K562 (cell line): Measurements from ENCODE around the gene ALK. TPM values are rescaled to one million over a fixed set of nuclear protein-coding genes. Genes with fewer than 3 reads are reported as not detected.

Experiments used
- ATAC-seq: fragments of 200-7000 bp; cut with Tn5 transposase; 3 replicates; pipeline ENCODE4 v1.9.1; 2020; ENCODE audit warnings: moderate library complexity
- BruUV-seq: library from RNA; stranded (reverse); fragments of 400-500 nt; replicated peaks from 2 replicates; lab custom pipeline; 2021; lab: Mats Ljungman, UMichigan
- CTCF ChIA-PET: fragments of 300-600 bp; formaldehyde crosslinking; extraction: SDS; loops from one replicate; lab custom pipeline; 2021; ENCODE audit warnings: low intra/inter-chr PET ratio; lab: Yijun Ruan, JAX
- POLR2A ChIA-PET: fragments of 300-600, 350-650 bp; sonication (Branson Sonifier 250); formaldehyde crosslinking; extraction: SDS; loops from one replicate; lab custom pipeline; 2021; ENCODE audit warnings: antibody characterized with exemption, inconsistent platforms; lab: Yijun Ruan, JAX
- DNase-seq, 4 experiments: peaks; one replicate each; pipeline versions ENCODE4 v3.0.0 to v3.0.0-alpha.2; 2011 to 2018; ENCODE audit warnings: low spot score in 3 of 4, mixed read lengths in 3 of 4; ENCODE audit errors: extremely low read depth in 1 of 4
- FAIRE-seq: peaks from 2 replicates; lab custom pipeline; 2011; peaks lifted over from hg19 to GRCh38; lab: Jason Lieb, UNC
- H2AFZ ChIP-seq: 2 replicates; pipeline ENCODE4 v1.6.0; 2011; ENCODE audit warnings: low read depth, low read length, control low read depth, inconsistent platforms
- H3K27ac ChIP-seq: fragments of 200-600 bp; 3 replicates; pipeline ENCODE4 v1.8.0; 2011; ENCODE audit warnings: low read depth, mild to moderate bottlenecking, control low read depth, inconsistent platforms, low read length, moderate library complexity, mixed read lengths; ENCODE audit errors: extremely low read depth
- H3K27me3 ChIP-seq, 2 experiments: fragments of 300-600 bp in 1 of 2; 2 replicates in 1 of 2; 3 replicates in 1 of 2; pipeline versions ENCODE4 v1.6.0 to v1.8.0; 2011; ENCODE audit warnings: inconsistent platforms in 2 of 2, low read length in 2 of 2, mild to moderate bottlenecking in 1 of 2, mixed read lengths in 1 of 2, moderate library complexity in 1 of 2; ENCODE audit not compliant: control insufficient read depth in 2 of 2, insufficient read depth in 2 of 2
- H3K36me3 ChIP-seq: fragments of 300-600 bp; 3 replicates; pipeline ENCODE4 v1.8.0; 2011; ENCODE audit warnings: mild to moderate bottlenecking, low read length, inconsistent platforms; ENCODE audit not compliant: control insufficient read depth, insufficient read depth
- H3K4me1 ChIP-seq, 2 experiments: fragments of 200-600 bp in 1 of 2; replicated peaks in 1 of 2; 2 replicates in 1 of 2; 3 replicates in 1 of 2; pipeline versions ENCODE4 v1.5.1 to v1.8.0; 2011; ENCODE audit warnings: inconsistent platforms in 2 of 2, low read length in 2 of 2, mild to moderate bottlenecking in 1 of 2, mixed read lengths in 1 of 2, moderate library complexity in 1 of 2; ENCODE audit not compliant: control insufficient read depth in 2 of 2, insufficient read depth in 2 of 2
- H3K4me2 ChIP-seq: 2 replicates; pipeline ENCODE4 v1.6.1; 2011; ENCODE audit warnings: low read length, control low read depth, inconsistent platforms, mixed read lengths; ENCODE audit not compliant: insufficient read depth
- H3K4me3 ChIP-seq: fragments of 200-600 bp; sonication (generic), shearing (Covaris generic); 2 replicates; pipeline ENCODE4 v1.5.1; 2016; ENCODE audit warnings: control low read depth, inconsistent platforms
- H3K79me2 ChIP-seq: fragments of 200-600 bp; 3 replicates; pipeline ENCODE4 v1.8.0; 2011; ENCODE audit warnings: low read length, inconsistent platforms; ENCODE audit not compliant: control insufficient read depth, insufficient read depth
- H3K9ac ChIP-seq, 2 experiments: 2 replicates each; pipeline versions ENCODE4 v1.6.0 to v1.6.1; 2011; ENCODE audit warnings: low read depth in 2 of 2, low read length in 2 of 2, control low read depth in 1 of 2, inconsistent platforms in 1 of 2, mild to moderate bottlenecking in 1 of 2, mixed read lengths in 1 of 2; ENCODE audit not compliant: insufficient read depth in 1 of 2
- H3K9me1 ChIP-seq: one replicate; pipeline ENCODE4 v1.6.0; 2011; ENCODE audit warnings: inconsistent platforms, mild to moderate bottlenecking, low read length, moderate library complexity; ENCODE audit not compliant: control insufficient read depth, insufficient read depth
- H3K9me3 ChIP-seq: replicated peaks from 2 replicates; pipeline ENCODE4 v1.5.1; 2011; ENCODE audit warnings: low read depth, low read length, inconsistent platforms; ENCODE audit not compliant: control insufficient read depth, insufficient read depth
- H4K20me1 ChIP-seq: replicated peaks from 2 replicates; pipeline ENCODE4 v1.6.1; 2011; ENCODE audit warnings: low read length, inconsistent platforms, mixed read lengths; ENCODE audit not compliant: control insufficient read depth, insufficient read depth
- BCOR ChIP-seq: fragments of 450-650 bp; IDR thresholded peaks from 2 replicates; pipeline ENCODE4 v1.6.1; 2016
- CC2D1A ChIP-seq: fragments of 450-650 bp; IDR thresholded peaks from 2 replicates; pipeline ENCODE4 v1.6.1; 2017; ENCODE audit warnings: mild to moderate bottlenecking
- CTCFL ChIP-seq: IDR thresholded peaks from 2 replicates; pipeline ENCODE4 v1.6.1; 2011; ENCODE audit warnings: borderline replicate concordance, low read depth, mild to moderate bottlenecking, moderate library complexity, low read length; ENCODE audit not compliant: insufficient read depth, poor library complexity, severe bottlenecking
- ETV1 ChIP-seq: fragments of 450-650 bp; conservative IDR thresholded peaks from 2 replicates; pipeline ENCODE4 v1.6.1; 2016; ENCODE audit warnings: missing genetic modification characterization, control low read depth, low read depth, missing compliant biosample characterization
- GATA2 ChIP-seq: sonication (generic); formaldehyde crosslinking; IDR thresholded peaks from 2 replicates; pipeline ENCODE4 v1.4.0; 2020; ENCODE audit warnings: mild to moderate bottlenecking, missing genetic modification reagents
- GATAD2B ChIP-seq: fragments of 450-650 bp; IDR thresholded peaks from 2 replicates; pipeline ENCODE4 v1.6.1; 2017; ENCODE audit warnings: mild to moderate bottlenecking, borderline replicate concordance
- KLF1 ChIP-seq: fragments of 450-650 bp; IDR thresholded peaks from 2 replicates; pipeline ENCODE4 v1.6.1; 2016; ENCODE audit warnings: missing genetic modification characterization, missing compliant biosample characterization
- MTA2 ChIP-seq: fragments of 450-650 bp; IDR thresholded peaks from 2 replicates; pipeline ENCODE4 v1.6.1; 2016; ENCODE audit warnings: low read depth
- NCOA1 ChIP-seq: fragments of 450-650 bp; IDR thresholded peaks from 2 replicates; pipeline ENCODE4 v1.6.1; 2016; ENCODE audit warnings: low read depth
- POLR2AphosphoS5 ChIP-seq: IDR thresholded peaks from 2 replicates; pipeline ENCODE4 v1.6.1; 2011; ENCODE audit warnings: mild to moderate bottlenecking, low read depth, low read length, moderate library complexity; ENCODE audit not compliant: control insufficient read depth, insufficient read depth
- POU5F1 ChIP-seq: fragments of 150-350 bp; IDR thresholded peaks from 2 replicates; pipeline ENCODE4 v1.6.1; 2014; ENCODE audit warnings: borderline replicate concordance, low read length, low read depth, mild to moderate bottlenecking; ENCODE audit not compliant: partially characterized antibody
- SMARCC2 ChIP-seq: fragments of 450-650 bp; IDR thresholded peaks from 2 replicates; pipeline ENCODE4 v1.6.1; 2017; ENCODE audit warnings: antibody characterized with exemption, moderate library complexity, mild to moderate bottlenecking, low read depth
- SREBF1 ChIP-seq: fragments of 150-350 bp; IDR thresholded peaks from 2 replicates; pipeline ENCODE4 v1.6.1; 2014; ENCODE audit warnings: antibody characterized with exemption, low read depth, low read length, borderline replicate concordance
- SRF ChIP-seq, 2 experiments: fragments of 250-450, 450-650 bp in 1 of 2; sonication (Bioruptor Pico) in 1 of 2; sonication (generic) in 1 of 2; formaldehyde crosslinking; IDR thresholded peaks; 2 replicates each; pipeline versions ENCODE4 v1.5.0 to v1.5.1; 2020 to 2022; ENCODE audit warnings: mild to moderate bottlenecking in 1 of 2, missing genetic modification reagents in 1 of 2
- TBL1XR1 ChIP-seq, 2 experiments: IDR thresholded peaks; 2 replicates each; pipeline ENCODE4 v1.6.1; 2012; ENCODE audit warnings: improper control_type of control experiment in 2 of 2, low read length in 2 of 2, mild to moderate bottlenecking in 1 of 2
- TOE1 ChIP-seq, 2 experiments: fragments of 450-650 bp in 1 of 2; sonication (generic) in 1 of 2; formaldehyde crosslinking in 1 of 2; IDR thresholded peaks; 2 replicates each; pipeline versions ENCODE4 v1.7.1 to v1.8.0; 2016 to 2022; ENCODE audit warnings: borderline replicate concordance in 2 of 2, mild to moderate bottlenecking in 2 of 2, antibody characterized with exemption in 1 of 2, inconsistent platforms in 1 of 2, low read depth in 1 of 2, missing genetic modification reagents in 1 of 2, moderate library complexity in 1 of 2
- ZBED1 ChIP-seq: IDR thresholded peaks from 2 replicates; pipeline ENCODE4 v1.6.1; 2014
- ZNF184 ChIP-seq: sonication (generic); formaldehyde crosslinking; IDR thresholded peaks from 2 replicates; pipeline ENCODE4 v1.5.0; 2020; ENCODE audit warnings: missing genetic modification reagents
- ZNF780A ChIP-seq: fragments of 250-450 bp; sonication (Bioruptor Pico); IDR thresholded peaks from 2 replicates; pipeline ENCODE4 v1.5.0; 2021; ENCODE audit warnings: mild to moderate bottlenecking
- WGBS: fragments of 100-300 bp; shearing (Covaris generic); methylation state at CpG from one replicate; pipeline ENCODE4 v1.1.6; 2016; ENCODE audit warnings: low coverage, mixed read lengths; ENCODE audit not compliant: insufficient coverage; ENCODE audit errors: missing lambda C conversion rate; 5-methylcytosine and 5-hydroxymethylcytosine counted together
- in situ Hi-C: fragments of 300-500 bp; cut with MboI; formaldehyde crosslinking; loops from 4 replicates; pipeline ENCODE4 v1.15.0; 2018; ENCODE audit warnings: inconsistent platforms, mixed read lengths
- intact Hi-C: fragments of 100-400 bp; cut with micrococcal nuclease; formaldehyde crosslinking; loops from 2 replicates; pipeline ENCODE4 v1.14.2; 2022
- polyA plus RNA-seq, 8 experiments: library from polyadenylated mRNA; depleted of rRNA in 4 of 8; stranded (reverse) in 5 of 8; unstranded in 3 of 8; fragments of >200 nt; fragmentation: Nextera tagmentation in 2 of 8; fragmentation: Illumina TruSeq in 1 of 8; extraction: Ambion mirVana in 2 of 8; extraction: Trizol in 1 of 8; gene quantifications; 2 replicates each; pipeline versions ENCODE4 v1.2.1 to v1.2.3, GENCODE V29; 2011 to 2014; ENCODE audit warnings: inconsistent platforms in 1 of 8, missing spikeins in 1 of 8
- total RNA-seq, 7 experiments: library from RNA; depleted of rRNA in 6 of 7; stranded (reverse); fragments of >200 nt in 6 of 7; fragmentation: Illumina TruSeq in 2 of 7; extraction: Trizol in 2 of 7; gene quantifications; 2 replicates each; pipeline versions ENCODE4 v1.2.1 to v1.2.3, GENCODE V29; 2011 to 2021; ENCODE audit warnings: low replicate concordance in 1 of 7

Gene ALK
- total and polyA plus RNA-seq, 9 of the 15 experiments (the other 6 are each of a cell fraction or from before 2014, with no cell fraction given), result not detected

- DNase-seq (no peak), FAIRE-seq (no peak), ATAC-seq (no peak)
- H3K4me2 ChIP-seq, result no peak overlapping the region
- in situ Hi-C loops, result no loop called here
- no peaks in the 10 kb centered on the region for H3K4me1 ChIP-seq
- BruUV-seq, result no TSS peak
- no peak overlapping the region for H2AFZ ChIP-seq
- TF ChIP-seq ZNF184 (CRISPR knock-in tag) (no peak), KLF1 (no peak), CTCFL (no peak), ZBED1 (no peak), ZNF780A (CRISPR knock-in tag) (no peak), GATA2 (no peak), SMARCC2 (no peak), SREBF1 (no peak), TOE1 (IDR thresholded peaks at IDR 0.05; ENCODE audit: borderline replicate concordance) (no peak), TOE1 (CRISPR knock-in tag; IDR thresholded peaks at IDR 0.05; ENCODE audit: borderline replicate concordance, low read depth) (no peak), CC2D1A (no peak), NCOA1 (no peak), GATAD2B (no peak), BCOR (no peak), MTA2 (no peak), ETV1 (tag) (no peak), TBL1XR1 (IDR thresholded peaks at IDR 0.05; ENCODE audit: low read length in 2 of 2) (no peak), POU5F1 (no peak), SRF (CRISPR knock-in tag; IDR thresholded peaks at IDR 0.05) (no peak), POLR2AphosphoS5 (no peak)
- ChIA-PET CTCF (no interaction called here), POLR2A (interaction anchor here (0.7 kb wide), 1 partner anchor 10 kb away, joined by 3 read pairs; no protein-coding TSS in a partner anchor)
- no peaks in the 10 kb centered on the region; the same call in 1 of the 2 replicates for H4K20me1 ChIP-seq
- H3K9ac ChIP-seq, result no peak overlapping the region
- H3K36me3 ChIP-seq, result no peaks in the 10 kb centered on the region
- no peaks in the 10 kb centered on the region for H3K9me1 ChIP-seq
- H3K27me3 ChIP-seq, result peaks cover 0 to 29% of the 10 kb centered on the region in 2 experiments; a peak in 3 of 5 replicates
- intact Hi-C loops, result no loop called here
- no peaks in the 10 kb centered on the region for H3K79me2 ChIP-seq
- no peak overlapping the region for H3K27ac ChIP-seq
- H3K4me3 ChIP-seq, result no peak overlapping the region
- no peaks in the 10 kb centered on the region for H3K9me3 ChIP-seq
- WGBS, result 0% methylated on average over 5 of the region's 5 CpGs
These were observed 650.7 kb downstream of the ALK start for GRCh38 chr2:29270701-29271121.
